AG09309 (cell line): Measurements from ENCODE around the gene NFATC2IP.
A peak's percentile ranks its signal among the peaks of the same experiment; 100 is the strongest.

Experiments used
- DNase-seq: peaks from one replicate; pipeline ENCODE4 v3.0.0-alpha.2; 2010; ENCODE audit warnings: low read depth
- H3K4me3 ChIP-seq: 2 replicates; pipeline ENCODE4 v1.5.1; 2011; ENCODE audit warnings: mild to moderate bottlenecking, low read depth, low read length, moderate library complexity; ENCODE audit not compliant: control insufficient read depth
- CTCF ChIP-seq: IDR thresholded peaks from 2 replicates; pipeline ENCODE4 v1.5.1; 2011; ENCODE audit warnings: mild to moderate bottlenecking, low read depth, low read length, inconsistent platforms; ENCODE audit not compliant: insufficient read depth, control insufficient read depth; ENCODE audit errors: missing control alignments

NFATC2IP gene

DNA sequence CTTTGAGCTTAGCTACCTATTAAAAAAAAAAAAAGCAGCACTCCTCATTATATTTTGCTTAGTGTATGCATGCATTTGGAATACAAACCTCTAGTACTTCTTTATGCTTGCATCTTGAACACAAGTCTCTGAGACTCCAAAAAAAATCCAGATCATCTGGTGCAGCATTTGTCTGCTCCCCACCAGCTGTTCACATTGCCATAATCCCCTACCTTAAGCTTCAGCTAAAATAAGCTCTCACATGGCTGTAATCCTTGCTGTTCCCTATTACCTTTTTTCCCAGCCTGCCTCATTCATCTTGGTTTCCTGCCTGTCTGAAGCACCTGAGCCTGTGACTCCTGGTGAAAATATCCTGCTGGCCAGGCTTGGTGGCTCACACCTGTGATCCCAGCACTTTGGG is 7.5 kb upstream of the NFATC2IP start:
- no peak for TF ChIP-seq CTCF
- no peak overlapping the region for H3K4me3 ChIP-seq
- no peak for DNase-seq

DNA sequence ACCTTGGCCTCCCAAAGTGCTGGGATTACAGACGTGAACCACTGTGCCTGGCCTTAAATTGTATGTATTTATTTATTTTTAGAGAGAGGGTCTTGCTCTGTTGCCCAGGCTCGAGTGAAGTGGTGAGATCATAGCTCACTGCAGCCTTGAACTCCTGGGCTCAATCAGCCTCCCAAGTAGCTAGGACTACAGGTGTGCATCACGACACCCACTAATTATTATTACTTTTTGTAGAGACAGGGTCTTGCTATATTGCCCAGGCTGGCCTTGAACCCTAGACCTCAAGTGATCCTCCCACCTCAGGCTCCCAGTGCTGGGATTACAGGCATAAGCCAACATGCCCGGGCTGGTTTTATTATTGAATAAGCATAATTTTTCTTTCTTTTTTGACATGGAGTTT is 4.1 kb upstream of the NFATC2IP start:
- no peak for TF ChIP-seq CTCF
- H3K4me3 ChIP-seq = no peak overlapping the region
- no peak for DNase-seq

- DNase-seq = no peak
- peak overlapping the region; percentile 82 for H3K4me3 ChIP-seq
- no peak for TF ChIP-seq CTCF
These were observed 740 bp downstream of the NFATC2IP start for GRCh38 chr16:28951410-28951943.

DNA sequence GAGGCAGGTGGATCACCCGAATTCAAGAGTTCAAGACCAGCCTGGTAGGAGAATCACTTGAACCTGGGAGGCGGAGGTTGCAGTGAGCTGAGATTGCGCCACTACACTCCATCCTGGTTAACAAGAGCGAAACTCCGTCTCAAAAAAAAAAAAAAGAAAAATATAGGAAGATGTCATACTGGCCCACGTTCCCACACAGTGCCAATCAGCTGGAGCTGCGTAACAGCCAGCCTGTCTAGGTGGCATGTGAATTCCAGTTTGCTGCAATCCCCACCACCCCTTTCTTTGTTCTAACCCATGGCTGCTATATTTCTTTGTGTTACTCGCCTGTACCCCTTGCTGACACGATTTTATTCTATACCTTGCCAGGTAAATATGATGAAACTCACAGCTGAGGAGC is 7.5 kb downstream of the NFATC2IP start:
- no peak for DNase-seq
- no peak overlapping the region for H3K4me3 ChIP-seq
- no peak for TF ChIP-seq CTCF

DNA sequence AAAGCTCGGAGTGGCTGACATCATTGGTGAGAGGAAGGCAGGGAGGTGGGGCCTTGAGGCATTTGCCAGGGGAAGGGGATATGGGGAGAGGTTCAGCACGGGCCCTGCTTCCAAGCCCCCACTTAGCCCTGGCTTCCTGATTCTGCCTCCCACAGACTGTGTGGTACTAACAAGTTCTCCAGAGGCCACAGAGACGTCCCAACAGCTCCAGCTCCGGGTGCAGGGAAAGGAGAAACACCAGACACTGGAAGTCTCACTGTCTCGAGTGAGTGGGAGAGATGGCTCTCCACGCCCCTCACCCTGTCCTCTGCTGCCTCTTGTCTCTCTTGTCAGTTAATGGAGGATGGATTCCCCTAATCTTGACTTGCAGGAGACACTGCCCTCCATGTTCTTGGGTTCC is 8.1 kb downstream of the NFATC2IP start:
- TF ChIP-seq CTCF = no peak
- H3K4me3 ChIP-seq = no peak overlapping the region
- DNase-seq = no peak

DNA sequence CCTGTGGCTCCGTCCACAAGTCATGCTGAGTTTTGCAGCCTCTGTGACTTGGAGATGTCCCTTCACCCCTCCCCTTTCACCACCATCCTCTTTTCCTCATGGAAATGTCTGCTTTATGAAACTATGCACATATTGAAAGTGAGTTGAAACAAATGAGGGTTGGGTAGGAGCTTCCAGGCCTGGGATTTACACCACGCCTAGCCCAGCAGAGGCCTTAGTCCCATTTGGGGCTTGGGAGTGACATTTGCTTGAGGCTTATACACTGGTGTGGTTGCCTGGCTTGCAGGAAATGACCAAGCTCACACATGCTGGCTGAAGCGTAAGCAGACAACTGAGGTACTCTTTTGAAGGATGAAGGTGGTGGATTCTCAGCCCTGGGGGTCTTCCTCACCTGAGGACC is 13.3 kb downstream of the NFATC2IP start:
- H3K4me3 ChIP-seq = no peak overlapping the region
- no peak for DNase-seq
- no peak for TF ChIP-seq CTCF

DNA sequence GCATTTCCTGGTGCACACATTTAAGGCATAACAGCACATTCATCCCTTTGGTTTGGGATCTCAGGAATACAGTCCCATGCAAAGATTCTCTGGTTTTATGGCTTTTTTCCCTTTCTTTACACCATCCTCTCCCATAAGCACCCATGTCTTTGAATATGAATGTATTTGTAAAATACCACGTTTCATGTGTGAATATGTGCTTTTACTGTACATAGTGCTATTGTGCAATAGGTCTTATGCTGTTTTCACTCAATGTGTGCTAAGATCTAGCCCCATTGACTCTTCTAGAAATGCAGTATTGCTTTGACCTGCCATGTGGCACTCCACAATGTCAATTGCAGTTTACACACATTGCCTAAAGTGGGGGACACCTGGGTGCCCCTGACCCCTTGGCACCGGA is 13.8 kb downstream of the NFATC2IP start:
- no peak for DNase-seq
- TF ChIP-seq CTCF = no peak
- H3K4me3 ChIP-seq = no peak overlapping the region
